ENCODE results near the gene USP6NL. TPM values are rescaled to one million over a fixed set of nuclear protein-coding genes. Genes with fewer than 3 reads are reported as not detected.
A peak's percentile ranks its signal among the peaks of the same experiment; 100 is the strongest.

USP6NL gene
- polyA plus RNA-seq, 3 donors = 5.5 to 7.7 (median 6.7) TPM

DNA sequence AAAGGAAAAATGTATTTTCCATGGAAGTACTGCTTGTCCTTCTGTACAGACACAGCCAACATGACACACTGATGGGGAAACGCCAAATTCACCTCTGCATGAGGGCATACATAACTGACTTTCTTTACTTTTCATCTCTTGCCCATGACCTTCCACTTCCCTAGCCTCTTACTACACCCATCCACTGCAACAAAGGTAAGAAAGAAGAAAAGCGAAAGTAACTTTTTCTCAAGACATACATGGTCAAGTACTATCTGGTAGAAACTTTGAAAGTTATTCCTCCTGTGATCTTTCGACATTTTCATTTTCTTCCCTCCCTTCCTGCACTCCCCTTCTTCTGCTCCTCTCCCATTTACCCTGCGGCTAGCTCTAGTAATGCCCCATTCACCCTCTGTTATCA lies 130.8 kb downstream of the USP6NL start:
- Mint-ChIP-seq H3K4me1 (peaks cover 20% of the 10 kb centered on the region), H3K9me3 (no peaks in the 10 kb centered on the region), H3K27ac (peak overlapping the region in 1 of 7 donors; percentile 6), H3K36me3 (peaks cover 37 to 42% of the 10 kb centered on the region in 2 donors), H3K27me3 (ENCODE audit: low read depth in 3 of 3) (no peaks in the 10 kb centered on the region), H3K4me3 (no peak overlapping the region)
- Histone ChIP-seq H3K36me3 (replicated peaks in 1 of 2; ENCODE audit: control insufficient read depth in 1 of 2, insufficient read depth in 2 of 2, low read length in 2 of 2) (peaks cover 9 to 42% of the 10 kb centered on the region in 2 donors), H3K4me3 (replicated peaks in 1 of 3; ENCODE audit: low read depth in 2 of 3, low read length in 3 of 3) (no peak overlapping the region), H3K9me3 (replicated peaks in 1 of 2; ENCODE audit: control insufficient read depth in 1 of 2, insufficient read depth in 1 of 2, low read length in 2 of 2) (no peaks in the 10 kb centered on the region), H3K27ac (ENCODE audit: low read depth in 1 of 2, low read length in 2 of 2) (no peak overlapping the region), H3K4me2 (replicated peaks; ENCODE audit: extremely low read depth, low read length, poor library complexity, severe bottlenecking) (no peak overlapping the region), H3K9ac (ENCODE audit: insufficient read depth, low read length, poor library complexity, severe bottlenecking) (no peak overlapping the region), H3K79me2 (ENCODE audit: insufficient read depth, low read length) (no peaks in the 10 kb centered on the region), H3K4me1 (ENCODE audit: control insufficient read depth in 1 of 2, insufficient read depth in 2 of 2, low read length in 2 of 2) (peaks cover 8 to 11% of the 10 kb centered on the region in 2 donors), H3K27me3 (ENCODE audit: control insufficient read depth in 2 of 2, insufficient read depth in 2 of 2, low read length in 2 of 2) (no peaks in the 10 kb centered on the region), H2AFZ (ENCODE audit: insufficient read depth, low read depth, low read length, poor library complexity, severe bottlenecking) (no peak overlapping the region), H4K20me1 (ENCODE audit: insufficient read depth, low read length) (no peaks in the 10 kb centered on the region)
- intact Hi-C loops (cut with micrococcal nuclease) = no loop called here
- 93% methylated on average over 4 of the region's 4 CpGs for WGBS (ENCODE audit: insufficient coverage)
- DNase-seq = no peak
- no peak for TF ChIP-seq CTCF (IDR thresholded peaks at IDR 0.05)

DNA sequence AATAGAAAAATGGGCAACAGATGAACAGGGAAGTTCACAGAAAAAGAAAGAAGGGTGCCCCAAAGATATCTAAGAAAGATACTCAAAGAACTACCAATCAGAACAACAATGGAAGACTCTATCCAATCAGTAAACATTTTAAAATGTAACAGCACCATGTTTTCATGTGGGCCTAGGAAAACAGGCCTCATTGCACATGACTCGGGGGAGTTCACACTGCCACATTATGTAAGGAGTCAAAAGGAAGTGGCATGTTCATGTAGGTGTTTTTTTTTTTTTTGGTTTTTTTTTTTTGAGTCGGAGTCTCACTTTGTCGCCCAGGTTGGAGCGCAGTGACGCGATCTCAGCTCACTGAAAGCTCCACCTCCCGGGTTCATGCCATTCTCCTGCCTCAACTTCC lies 132.2 kb downstream of the USP6NL start:
- H3K4me3 Mint-ChIP-seq = no peak overlapping the region
- DNase-seq = no peak
- TF ChIP-seq CTCF (IDR thresholded peaks at IDR 0.05) = no peak
- Histone ChIP-seq H3K9ac (ENCODE audit: insufficient read depth, low read length, poor library complexity, severe bottlenecking) (no peak overlapping the region), H3K4me3 (replicated peaks in 1 of 3; ENCODE audit: low read depth in 2 of 3, low read length in 3 of 3) (no peak overlapping the region), H3K36me3 (replicated peaks in 1 of 2; ENCODE audit: control insufficient read depth in 1 of 2, insufficient read depth in 2 of 2, low read length in 2 of 2) (peaks cover 3 to 33% of the 10 kb centered on the region in 2 donors), H3K9me3 (replicated peaks in 1 of 2; ENCODE audit: control insufficient read depth in 1 of 2, insufficient read depth in 1 of 2, low read length in 2 of 2) (no peaks in the 10 kb centered on the region), H3K4me2 (replicated peaks; ENCODE audit: extremely low read depth, low read length, poor library complexity, severe bottlenecking) (no peak overlapping the region), H4K20me1 (ENCODE audit: insufficient read depth, low read length) (no peaks in the 10 kb centered on the region), H3K27ac (ENCODE audit: low read depth in 1 of 2, low read length in 2 of 2) (no peak overlapping the region), H3K4me1 (ENCODE audit: control insufficient read depth in 1 of 2, insufficient read depth in 2 of 2, low read length in 2 of 2) (peaks cover 8 to 11% of the 10 kb centered on the region in 2 donors), H3K79me2 (ENCODE audit: insufficient read depth, low read length) (no peaks in the 10 kb centered on the region), H3K27me3 (ENCODE audit: control insufficient read depth in 2 of 2, insufficient read depth in 2 of 2, low read length in 2 of 2) (no peaks in the 10 kb centered on the region), H2AFZ (ENCODE audit: insufficient read depth, low read depth, low read length, poor library complexity, severe bottlenecking) (no peak overlapping the region)
- H3K36me3 Mint-ChIP-seq = peaks cover 33 to 35% of the 10 kb centered on the region in 2 donors
- no peak overlapping the region for H3K27ac Mint-ChIP-seq
- no peaks in the 10 kb centered on the region for H3K27me3 Mint-ChIP-seq (ENCODE audit: low read depth in 3 of 3)
- peaks cover 18% of the 10 kb centered on the region for H3K4me1 Mint-ChIP-seq
- intact Hi-C loops (cut with micrococcal nuclease) = no loop called here
- 96% methylated on average over 6 of the region's 7 CpGs for WGBS (ENCODE audit: insufficient coverage)
- H3K9me3 Mint-ChIP-seq = no peaks in the 10 kb centered on the region

Data from CD14-positive monocyte (primary cell).